ENCODE results near the gene PPA2. TPM values are rescaled to one million over a fixed set of nuclear protein-coding genes. Genes with fewer than 3 reads are reported as not detected.
"Not testable (repeated sequence)": the region's sequence is repeated elsewhere in the genome, so short reads cannot be mapped to it uniquely, and the experiment has no call there.

Gene PPA2
- total RNA-seq, 1 donor: 103 TPM

- peak; percentile 78 for TF ChIP-seq CTCF (IDR thresholded peaks at IDR 0.05; ENCODE audit: insufficient read depth, low read depth, low read length)
- H3K4me3 ChIP-seq (ENCODE audit: low read depth, low read length): peak overlapping the region; percentile 98
- DNase-seq (ENCODE audit: low read depth): peak; percentile 81
Observed at GRCh38 chr4:105471566-105472176, 2.2 kb downstream of the PPA2 start.

GRCh38 chr4:105470766-105471165, 3.1 kb downstream of the PPA2 start:
- no peak for DNase-seq (ENCODE audit: low read depth)
- TF ChIP-seq CTCF (IDR thresholded peaks at IDR 0.05; ENCODE audit: insufficient read depth, low read depth, low read length): no peak

GRCh38 chr4:105469736-105470135, 4.1 kb downstream of the PPA2 start:
- TF ChIP-seq CTCF (IDR thresholded peaks at IDR 0.05; ENCODE audit: insufficient read depth, low read depth, low read length): no peak
- no peak for DNase-seq (ENCODE audit: low read depth)
- H3K4me3 ChIP-seq (ENCODE audit: low read depth, low read length): no peak overlapping the region

More at GRCh38 chr4:105470766-105471165, 3.1 kb downstream of the PPA2 start:
- H3K4me3 ChIP-seq (ENCODE audit: low read depth, low read length): no peak overlapping the region

DNA sequence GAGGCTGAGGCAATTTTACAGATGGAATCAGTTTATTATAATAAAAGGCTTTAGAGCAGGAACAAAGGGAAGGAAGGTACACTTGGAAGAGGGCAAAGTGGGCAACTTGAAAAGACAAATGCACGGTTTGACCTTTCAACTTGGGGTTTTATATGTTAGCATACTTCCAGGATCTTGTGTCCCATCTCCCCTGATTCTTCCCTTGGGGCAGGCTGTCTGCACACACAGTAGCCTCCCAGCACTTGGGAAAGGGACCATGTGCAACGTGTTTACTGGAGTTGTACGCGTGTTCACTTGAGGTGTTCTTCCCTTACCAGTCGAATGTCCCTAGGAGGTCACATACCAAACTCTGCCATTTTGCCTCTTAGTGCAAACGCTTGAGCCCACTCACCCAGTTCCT, 7.3 kb downstream of the PPA2 start:
- TF ChIP-seq CTCF (IDR thresholded peaks at IDR 0.05; ENCODE audit: insufficient read depth, low read depth, low read length): no peak

DNA sequence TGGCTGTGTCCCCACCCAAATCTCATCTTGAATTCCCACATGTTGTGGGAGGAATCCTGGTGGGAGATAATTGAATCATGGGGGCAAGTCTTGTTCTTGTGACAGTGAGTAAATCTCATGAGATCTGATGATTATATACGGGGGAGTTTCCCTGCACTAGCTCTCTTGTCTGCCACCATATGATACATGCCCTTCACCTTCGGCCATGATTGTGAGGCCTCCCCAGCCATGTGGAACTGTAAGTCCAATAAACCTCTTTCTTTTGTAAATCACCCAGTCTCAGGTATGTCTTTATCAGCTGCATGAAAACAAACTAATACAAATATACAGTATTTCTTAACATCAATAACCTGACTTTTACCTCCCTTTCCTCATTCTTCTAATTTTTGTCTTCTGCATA, 9.3 kb downstream of the PPA2 start:
- not testable (repeated sequence) for H3K4me3 ChIP-seq (ENCODE audit: low read depth, low read length); DNase-seq (ENCODE audit: low read depth)

More for the DNA sequence above, 7.3 kb downstream of the PPA2 start:
- no peak for DNase-seq (ENCODE audit: low read depth)
- H3K4me3 ChIP-seq (ENCODE audit: low read depth, low read length): no peak overlapping the region

DNA sequence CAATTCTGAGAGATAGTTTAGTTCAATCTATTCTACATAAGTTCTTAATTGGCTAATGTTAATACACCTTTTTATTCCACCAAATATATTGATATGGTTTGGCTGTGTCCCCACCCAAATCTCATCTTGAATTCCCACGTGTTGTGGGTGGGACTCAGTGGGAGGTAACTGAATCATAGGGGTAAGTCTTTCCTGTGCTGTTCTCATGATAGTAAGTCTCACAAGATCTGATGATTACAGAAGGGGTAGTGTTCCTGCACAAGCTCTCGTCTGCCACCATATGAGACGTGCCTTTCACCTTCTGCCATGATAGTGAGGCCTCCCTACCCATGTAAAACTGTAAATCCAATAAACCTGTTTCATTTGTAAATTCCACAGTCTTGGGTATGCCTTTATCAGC, 11.3 kb downstream of the PPA2 start:
- no peak overlapping the region for H3K4me3 ChIP-seq (ENCODE audit: low read depth, low read length)
- DNase-seq (ENCODE audit: low read depth): no peak
- TF ChIP-seq CTCF (IDR thresholded peaks at IDR 0.05; ENCODE audit: insufficient read depth, low read depth, low read length): no peak

DNA sequence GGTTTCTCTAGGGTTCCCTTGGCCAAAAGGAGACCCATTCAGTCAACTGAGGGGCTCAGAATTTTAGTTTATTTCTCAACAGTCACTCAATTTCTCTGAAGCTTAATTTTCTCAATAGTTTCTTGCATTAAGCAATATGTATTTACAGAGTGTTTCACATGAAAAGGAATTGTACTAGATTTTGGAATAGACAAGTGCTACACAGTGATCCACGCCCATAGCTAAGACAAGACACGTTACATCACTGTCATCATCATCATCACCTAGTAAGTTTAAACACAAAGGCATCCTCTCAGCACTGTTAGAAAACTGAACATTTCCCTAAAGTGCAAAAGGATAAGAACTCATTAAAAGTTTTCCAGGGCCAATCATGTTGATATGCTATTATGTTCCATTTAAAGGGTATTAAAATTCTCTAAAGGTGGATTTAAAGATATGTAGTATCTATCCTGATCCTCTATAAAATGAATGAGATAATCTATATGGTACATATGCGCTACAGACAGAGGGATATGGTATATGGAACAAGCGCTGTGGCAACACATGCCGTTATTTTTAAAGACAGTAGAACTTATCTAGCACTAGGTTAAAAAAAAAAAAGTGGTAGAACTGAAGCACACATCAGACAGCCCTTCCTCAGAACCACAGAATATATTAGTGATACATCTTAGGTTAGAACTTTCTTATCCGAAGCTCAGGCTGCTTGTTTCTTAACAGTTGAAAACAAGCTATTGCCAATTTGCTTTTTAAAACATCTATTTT, 12.1 kb downstream of the PPA2 start:
- TF ChIP-seq CTCF (IDR thresholded peaks at IDR 0.05; ENCODE audit: insufficient read depth, low read depth, low read length): no peak
- no peak overlapping the region for H3K4me3 ChIP-seq (ENCODE audit: low read depth, low read length)
- DNase-seq (ENCODE audit: low read depth): no peak

Measured in fibroblast of villous mesenchyme (primary cell).